ENCODE data around the gene PARD3. TPM values are rescaled to one million over a fixed set of nuclear protein-coding genes. Genes with fewer than 3 reads are reported as not detected.
"Not testable (repeated sequence)": the region's sequence is repeated elsewhere in the genome, so short reads cannot be mapped to it uniquely, and the experiment has no call there.

Gene PARD3
- total and polyA plus RNA-seq, 12 donors: 17.0 to 93.8 (median 47.3) TPM

DNA sequence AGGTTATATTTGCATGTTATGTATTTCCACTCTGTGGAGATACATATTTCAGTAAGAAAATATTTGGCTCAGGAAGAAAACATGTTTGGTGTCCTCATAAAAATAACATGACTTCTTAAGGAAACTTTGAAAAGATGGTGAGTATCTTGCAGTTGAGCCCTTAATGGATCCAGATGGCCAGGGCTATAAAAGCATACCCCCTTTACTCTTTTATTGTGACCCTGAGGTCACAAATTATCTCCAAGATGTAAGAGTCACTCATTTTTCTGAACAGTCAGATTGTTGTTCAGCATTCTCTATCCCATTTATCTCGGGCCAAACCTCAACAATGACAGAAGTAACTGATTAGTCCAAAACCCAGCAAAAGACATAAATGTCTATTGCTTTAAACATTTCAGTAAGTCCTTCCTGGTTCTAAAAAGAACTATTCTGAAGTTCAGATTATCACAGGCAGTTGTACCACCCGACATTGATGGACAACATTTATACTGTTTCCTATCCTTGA, 539.4 kb downstream of the PARD3 start:
- intact Hi-C loops (cut with DNase I): no loop called here
- H3K4me3 ChIP-seq: no peak overlapping the region
- no peaks in the 10 kb centered on the region for H3K27me3 ChIP-seq
- no peak for TF ChIP-seq POLR2A (IDR thresholded peaks at IDR 0.05)
- TF ChIP-seq, protein P1, sequence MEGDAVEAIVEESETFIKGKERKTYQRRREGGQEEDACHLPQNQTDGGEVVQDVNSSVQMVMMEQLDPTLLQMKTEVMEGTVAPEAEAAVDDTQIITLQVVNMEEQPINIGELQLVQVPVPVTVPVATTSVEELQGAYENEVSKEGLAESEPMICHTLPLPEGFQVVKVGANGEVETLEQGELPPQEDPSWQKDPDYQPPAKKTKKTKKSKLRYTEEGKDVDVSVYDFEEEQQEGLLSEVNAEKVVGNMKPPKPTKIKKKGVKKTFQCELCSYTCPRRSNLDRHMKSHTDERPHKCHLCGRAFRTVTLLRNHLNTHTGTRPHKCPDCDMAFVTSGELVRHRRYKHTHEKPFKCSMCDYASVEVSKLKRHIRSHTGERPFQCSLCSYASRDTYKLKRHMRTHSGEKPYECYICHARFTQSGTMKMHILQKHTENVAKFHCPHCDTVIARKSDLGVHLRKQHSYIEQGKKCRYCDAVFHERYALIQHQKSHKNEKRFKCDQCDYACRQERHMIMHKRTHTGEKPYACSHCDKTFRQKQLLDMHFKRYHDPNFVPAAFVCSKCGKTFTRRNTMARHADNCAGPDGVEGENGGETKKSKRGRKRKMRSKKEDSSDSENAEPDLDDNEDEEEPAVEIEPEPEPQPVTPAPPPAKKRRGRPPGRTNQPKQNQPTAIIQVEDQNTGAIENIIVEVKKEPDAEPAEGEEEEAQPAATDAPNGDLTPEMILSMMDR (IDR thresholded peaks at IDR 0.05): no peak
- no peak for DNase-seq
- WGBS, 4 donors: 64 to 76% (median 71%) methylated on average over 2 of the region's 2 CpGs
- H3K4me1 ChIP-seq (replicated peaks in 1 of 2): peaks cover 12 to 14% of the 10 kb centered on the region in 2 donors
- H3K9me3 ChIP-seq (replicated peaks in 1 of 3): no peaks in the 10 kb centered on the region
- H3K27ac ChIP-seq: no peak overlapping the region
- H3K36me3 ChIP-seq (replicated peaks in 1 of 2): no peaks in the 10 kb centered on the region

DNA sequence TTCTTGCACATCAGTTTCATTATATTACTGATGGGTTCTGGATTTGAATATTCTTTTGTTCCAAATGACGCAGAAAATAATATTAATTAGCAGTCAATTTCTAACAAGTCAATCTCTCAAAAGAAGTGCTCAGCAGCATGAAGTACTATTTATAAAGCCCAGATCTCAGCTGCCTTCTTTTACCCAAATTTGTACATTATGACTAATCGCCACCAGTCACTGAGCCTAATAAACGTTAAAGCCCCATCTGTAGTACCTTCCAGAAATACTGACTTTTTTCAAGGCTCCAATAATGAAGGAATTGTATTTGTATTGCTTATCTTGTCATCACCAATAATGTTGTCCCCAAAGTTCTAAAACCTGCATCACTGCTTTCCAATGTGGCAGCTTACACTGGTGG, 540.2 kb downstream of the PARD3 start:
- WGBS, 4 donors: 84 to 87% (median 85%) methylated on average over 3 of the region's 3 CpGs
- H3K27me3 ChIP-seq: no peaks in the 10 kb centered on the region
- intact Hi-C loops (cut with DNase I): no loop called here
- TF ChIP-seq, protein P1 (IDR thresholded peaks at IDR 0.05): no peak
- no peak for TF ChIP-seq POLR2A (IDR thresholded peaks at IDR 0.05)
- H3K27ac ChIP-seq: no peak overlapping the region
- peaks cover 6 to 7% of the 10 kb centered on the region in 2 donors for H3K4me1 ChIP-seq (replicated peaks in 1 of 2)
- H3K36me3 ChIP-seq (replicated peaks in 1 of 2): no peaks in the 10 kb centered on the region
- no peak overlapping the region for H3K4me3 ChIP-seq
- H3K9me3 ChIP-seq (replicated peaks in 1 of 3): no peaks in the 10 kb centered on the region
- no peak for DNase-seq

DNA sequence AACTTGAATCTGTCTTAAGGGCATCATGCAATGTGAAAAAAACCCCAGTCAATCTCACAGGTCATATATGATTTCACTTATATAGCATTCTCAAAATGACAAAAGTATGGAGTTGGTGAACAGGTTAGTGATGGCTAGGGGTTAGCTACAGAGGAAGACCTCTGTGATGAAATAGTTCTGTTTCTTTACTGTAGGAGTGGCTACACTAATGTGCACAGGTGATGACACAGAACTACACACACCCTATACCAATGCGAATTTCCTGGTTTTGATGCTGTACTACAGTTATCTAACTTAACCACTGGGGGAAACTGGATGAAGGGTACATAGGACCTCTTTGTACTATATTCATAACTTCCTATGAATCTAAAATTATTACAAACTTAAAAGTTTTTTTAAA, 541.8 kb downstream of the PARD3 start:
- TF ChIP-seq, protein P1 (IDR thresholded peaks at IDR 0.05): no peak
- no peak for TF ChIP-seq POLR2A (IDR thresholded peaks at IDR 0.05)
- intact Hi-C loops (cut with DNase I): no loop called here
- H3K27ac ChIP-seq: no peak overlapping the region
- no peaks in the 10 kb centered on the region for H3K36me3 ChIP-seq (replicated peaks in 1 of 2)
- H3K4me1 ChIP-seq (replicated peaks in 1 of 2): no peaks in the 10 kb centered on the region
- H3K9me3 ChIP-seq (replicated peaks in 1 of 3): no peaks in the 10 kb centered on the region
- DNase-seq: no peak
- 96 to 100% (median 100%) methylated on average over 1 of the region's 1 CpG for WGBS, 4 donors
- H3K27me3 ChIP-seq: no peaks in the 10 kb centered on the region
- H3K4me3 ChIP-seq: no peak overlapping the region

DNA sequence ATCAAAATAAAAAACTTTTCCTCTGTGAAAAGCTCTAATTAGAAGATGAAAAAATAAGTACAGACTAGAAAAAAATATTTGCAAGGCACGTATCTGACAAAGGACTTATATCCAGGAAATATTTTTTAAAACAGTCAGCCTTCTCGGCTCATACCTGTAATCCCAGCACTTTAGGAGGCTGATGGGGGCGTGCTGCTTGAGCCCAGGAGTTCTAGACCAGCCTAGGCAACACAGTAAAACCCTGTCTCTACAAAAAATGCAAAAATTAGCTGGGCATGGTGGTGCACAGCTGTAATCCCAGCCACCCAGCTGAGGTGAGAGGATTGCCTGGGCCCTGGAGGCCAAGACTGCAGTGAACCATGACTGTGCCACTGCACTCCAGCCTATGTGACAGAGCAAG, 542.8 kb downstream of the PARD3 start:
- intact Hi-C loops (cut with DNase I): no loop called here
- no peak for DNase-seq
- Histone ChIP-seq H3K4me1 (replicated peaks in 1 of 2) (no peaks in the 10 kb centered on the region), H3K27me3 (no peaks in the 10 kb centered on the region), H3K9me3 (replicated peaks in 1 of 3) (no peaks in the 10 kb centered on the region), H3K27ac (no peak overlapping the region), H3K36me3 (replicated peaks in 1 of 2) (no peaks in the 10 kb centered on the region), H3K4me3 (no peak overlapping the region)
- 90 to 93% (median 91%) methylated on average over 3 of the region's 3 CpGs for WGBS, 4 donors
- TF ChIP-seq, protein P1 (IDR thresholded peaks at IDR 0.05): no peak
- no peak for TF ChIP-seq POLR2A (IDR thresholded peaks at IDR 0.05)

DNA sequence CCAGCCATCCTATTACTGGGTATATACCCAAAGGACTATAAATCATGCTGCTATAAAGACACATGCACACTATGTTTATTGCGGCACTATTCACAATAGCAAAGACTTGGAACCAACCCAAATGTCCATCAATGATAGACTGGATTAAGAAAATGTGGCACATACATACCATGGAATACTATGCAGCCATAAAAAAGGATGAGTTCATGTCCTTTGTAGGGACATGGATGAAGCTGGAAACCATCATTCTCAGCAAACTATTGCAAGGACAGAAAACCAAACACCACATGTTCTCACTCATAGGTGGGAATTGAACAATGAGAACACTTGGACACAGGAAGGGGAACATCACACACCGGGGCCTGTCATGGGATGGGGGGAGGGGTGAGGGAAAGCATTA, 546.7 kb downstream of the PARD3 start:
- H3K27ac ChIP-seq; DNase-seq; H3K4me1 ChIP-seq (replicated peaks in 1 of 2); H3K9me3 ChIP-seq (replicated peaks in 1 of 3); H3K36me3 ChIP-seq (replicated peaks in 1 of 2); intact Hi-C loops (cut with DNase I); H3K4me3 ChIP-seq; H3K27me3 ChIP-seq: not testable (repeated sequence)
- 86 to 100% (median 100%) methylated on average over 1 to 2 of the region's 2 CpGs for WGBS, 4 donors
